ENCODE measurements around the gene SF3B1. TPM values are rescaled to one million over a fixed set of nuclear protein-coding genes. Genes with fewer than 3 reads are reported as not detected.
"Not testable (repeated sequence)": the region's sequence is repeated elsewhere in the genome, so short reads cannot be mapped to it uniquely, and the experiment has no call there.

SF3B1 gene
- total RNA-seq, 2 experiments from 2014 or later: 235 to 248 TPM

DNA sequence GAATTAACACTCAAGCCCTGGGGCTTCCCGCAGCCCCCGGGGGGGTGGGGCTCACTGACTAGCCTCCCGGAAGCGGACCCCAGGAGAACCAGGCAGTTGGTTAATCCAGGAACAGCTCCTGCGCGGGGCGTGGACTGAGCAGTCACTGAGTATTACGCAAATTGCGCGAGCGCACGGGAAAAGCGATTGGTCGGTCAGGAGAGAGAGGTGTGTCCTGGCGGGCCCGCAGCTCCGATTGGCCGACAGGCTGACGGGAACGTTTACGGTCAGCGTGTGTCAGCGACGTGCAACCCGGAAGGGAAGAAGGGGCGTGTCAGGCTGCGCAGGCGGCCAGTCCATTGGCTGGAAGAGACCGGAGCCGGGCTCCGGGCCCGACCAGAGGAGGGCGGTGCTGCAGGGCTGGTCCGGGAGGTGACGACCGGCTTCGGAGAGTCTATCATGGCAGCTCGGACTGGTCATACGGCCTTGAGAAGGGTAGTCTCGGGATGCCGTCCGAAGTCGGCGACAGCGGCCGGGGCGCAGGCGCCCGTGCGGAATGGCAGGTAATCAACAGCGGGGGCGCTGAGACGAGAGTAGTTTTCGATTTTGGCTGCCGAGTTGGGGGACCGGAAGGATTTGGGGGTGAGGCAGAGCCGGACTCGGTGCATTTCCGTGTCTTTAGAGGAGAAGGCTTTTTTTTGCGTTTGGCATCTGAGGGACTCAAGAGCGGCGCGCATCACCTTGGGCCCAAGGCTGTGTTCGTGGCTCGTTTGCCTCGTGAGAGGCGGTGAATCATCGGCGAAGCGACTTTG is 18.5 kb upstream of the SF3B1 start, which contains the start of gene COQ10B:
Gene COQ10B (plus strand): TSS at position 430 of the 791 bp plus-strand sequence. CDS start 9 bp downstream, at position 439.
- peaks cover 45% of the 10 kb centered on the region for H3K4me1 Mint-ChIP-seq (ENCODE audit: low read depth)

DNA sequence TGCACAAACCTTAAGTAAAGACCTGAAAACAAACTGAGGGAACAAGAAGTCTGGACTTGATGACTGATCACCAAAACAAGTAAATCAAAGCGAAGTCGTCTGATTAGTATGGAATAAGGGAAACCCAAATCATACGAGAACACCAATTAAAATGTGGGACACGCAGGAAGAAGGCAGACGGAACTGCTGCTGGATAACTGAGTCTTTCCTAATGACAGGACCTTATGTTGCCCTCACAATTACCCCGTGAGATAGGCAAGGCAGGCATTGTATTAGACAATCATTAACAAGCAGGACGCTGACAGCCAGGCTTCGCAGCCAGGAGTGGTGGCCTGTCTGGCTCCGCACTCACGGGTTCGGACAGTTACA is 17.9 kb upstream of the SF3B1 start:
- H3K9me3 Mint-ChIP-seq: no peaks in the 10 kb centered on the region
- no peaks in the 10 kb centered on the region for H3K27me3 Mint-ChIP-seq (ENCODE audit: low read depth)
- peak overlapping the region; percentile 100 for H3K27ac Mint-ChIP-seq
- peaks cover 41% of the 10 kb centered on the region for H3K4me1 Mint-ChIP-seq (ENCODE audit: low read depth)
- peak overlapping the region; percentile 100 for H3K4me3 Mint-ChIP-seq
- H3K36me3 Mint-ChIP-seq (ENCODE audit: low read depth): peaks cover 11% of the 10 kb centered on the region
- DNase-seq: no peak
- CTCF ChIA-PET: interaction anchor here (0.9 to 1.5 kb wide), 5 partner anchors 11 to 23 kb away, joined by 3 to 4 read pairs (median 3); partner anchors contain the start of gene SF3B1
- intact Hi-C loops (cut with micrococcal nuclease): loop anchor here (1.0 to 2.0 kb wide), 10 partner anchors 17 to 1795 kb away; partner anchors contain the start of genes CCDC150, GTF3C3, HSPE1 and MARS2

More for the DNA sequence above, 18.5 kb upstream of the SF3B1 start, which contains the start of gene COQ10B:
- no peaks in the 10 kb centered on the region for H3K9me3 Mint-ChIP-seq
- H3K4me3 Mint-ChIP-seq: peak within 1 kb of the TSS; percentile 100
- peaks cover 13% of the 10 kb centered on the region for H3K36me3 Mint-ChIP-seq (ENCODE audit: low read depth)
- CTCF ChIA-PET: interaction anchor here (0.6 to 1.5 kb wide), 6 partner anchors 10 to 24 kb away, joined by 3 to 4 read pairs (median 4); partner anchors contain the start of gene SF3B1
- DNase-seq: peak; percentile 99
- H3K27me3 Mint-ChIP-seq (ENCODE audit: low read depth): no peaks in the 10 kb centered on the region
- peak within 1 kb of the TSS; percentile 100 for H3K27ac Mint-ChIP-seq
- intact Hi-C loops (cut with micrococcal nuclease): loop anchor here (1.0 to 2.0 kb wide), 10 partner anchors 18 to 1796 kb away; partner anchors contain the start of genes CCDC150, GTF3C3, HSPE1 and MARS2

DNA sequence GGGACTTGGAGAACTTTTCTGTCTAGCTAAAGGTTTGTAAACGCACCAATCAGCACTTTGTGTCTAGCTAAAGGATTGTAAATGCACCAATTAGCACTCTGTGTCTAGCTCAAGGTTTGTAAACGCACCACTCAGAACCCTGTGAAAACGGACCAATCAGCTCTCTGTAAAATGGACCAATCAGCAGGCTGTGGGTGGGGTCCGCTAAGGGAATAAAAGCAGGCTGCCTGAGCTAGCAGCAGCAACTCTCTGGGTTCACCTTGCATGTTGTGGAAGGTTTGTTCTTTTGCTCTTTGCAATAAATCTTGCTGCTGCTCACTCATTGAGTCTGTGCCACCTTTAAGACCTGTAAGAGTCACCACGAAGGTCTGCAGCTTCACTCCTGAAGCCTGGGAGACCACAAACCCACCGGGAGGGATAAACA is 16.1 kb upstream of the SF3B1 start:
- H3K27me3 Mint-ChIP-seq (ENCODE audit: low read depth); H3K9me3 Mint-ChIP-seq; H3K27ac Mint-ChIP-seq; H3K36me3 Mint-ChIP-seq (ENCODE audit: low read depth); H3K4me3 Mint-ChIP-seq; intact Hi-C loops (cut with micrococcal nuclease); DNase-seq: not testable (repeated sequence)
- H3K4me1 Mint-ChIP-seq (ENCODE audit: low read depth): peaks cover 26% of the 10 kb centered on the region
- CTCF ChIA-PET: interaction anchor here (1.0 to 1.7 kb wide), 2 partner anchors 12 to 16 kb away, joined by 5 to 7 read pairs; partner anchors contain the start of gene SF3B1

DNA sequence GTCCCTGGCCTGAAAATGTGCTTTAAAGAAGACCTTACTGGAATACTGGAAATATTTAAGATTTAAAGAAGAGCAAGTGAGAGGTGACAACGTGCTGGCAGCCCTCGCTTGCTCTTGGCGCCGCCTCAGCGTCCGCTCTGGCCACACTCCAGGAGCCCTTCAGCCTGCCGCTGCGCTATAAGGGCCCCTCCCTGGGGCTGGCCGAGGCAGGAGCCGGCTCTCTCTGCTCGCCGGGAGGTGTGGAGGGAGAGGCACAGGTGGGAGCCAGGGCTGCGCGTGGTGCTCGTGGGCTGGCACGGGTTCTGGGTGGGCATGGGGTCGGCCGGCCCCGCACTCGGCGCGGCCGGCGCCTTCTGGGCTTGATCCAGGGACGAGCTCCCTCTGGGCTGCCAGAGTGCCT is 15.6 kb upstream of the SF3B1 start:
- H3K36me3 Mint-ChIP-seq (ENCODE audit: low read depth): peaks cover 5% of the 10 kb centered on the region
- intact Hi-C loops (cut with micrococcal nuclease): no loop called here
- peaks cover 22% of the 10 kb centered on the region for H3K4me1 Mint-ChIP-seq (ENCODE audit: low read depth)
- no peaks in the 10 kb centered on the region for H3K9me3 Mint-ChIP-seq
- H3K27me3 Mint-ChIP-seq (ENCODE audit: low read depth): no peaks in the 10 kb centered on the region
- no peak overlapping the region for H3K27ac Mint-ChIP-seq
- CTCF ChIA-PET: interaction anchor here (1.7 kb wide), 1 partner anchor 15 kb away, joined by 7 read pairs; the partner anchor contains the start of gene SF3B1
- H3K4me3 Mint-ChIP-seq: no peak overlapping the region
- DNase-seq: no peak

DNA sequence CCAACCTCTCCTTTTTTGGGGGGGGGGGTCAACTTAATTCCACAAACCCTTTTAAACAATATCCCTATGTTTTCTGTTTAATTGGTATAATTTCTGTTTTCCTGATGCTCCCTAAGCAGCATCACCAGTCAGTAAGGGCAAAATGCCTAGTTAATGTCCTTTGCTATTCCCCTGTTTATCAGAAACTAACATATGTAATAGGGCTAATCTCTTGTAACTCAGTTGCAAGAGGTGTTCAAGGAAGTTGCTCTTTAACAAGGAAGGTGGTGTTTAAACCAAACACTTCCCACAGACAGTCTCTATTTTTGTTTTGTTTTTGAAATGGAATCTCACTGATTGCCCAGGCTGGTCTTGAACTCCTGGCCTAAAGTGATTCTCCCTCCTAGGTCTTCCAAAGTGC is 12.0 kb upstream of the SF3B1 start:
- DNase-seq: no peak
- no peaks in the 10 kb centered on the region for H3K9me3 Mint-ChIP-seq
- no peak overlapping the region for H3K27ac Mint-ChIP-seq
- H3K36me3 Mint-ChIP-seq (ENCODE audit: low read depth): no peaks in the 10 kb centered on the region
- peaks cover 2% of the 10 kb centered on the region for H3K4me1 Mint-ChIP-seq (ENCODE audit: low read depth)
- intact Hi-C loops (cut with micrococcal nuclease): no loop called here
- H3K4me3 Mint-ChIP-seq: no peak overlapping the region
- CTCF ChIA-PET: no interaction called here
- no peaks in the 10 kb centered on the region for H3K27me3 Mint-ChIP-seq (ENCODE audit: low read depth)

DNA sequence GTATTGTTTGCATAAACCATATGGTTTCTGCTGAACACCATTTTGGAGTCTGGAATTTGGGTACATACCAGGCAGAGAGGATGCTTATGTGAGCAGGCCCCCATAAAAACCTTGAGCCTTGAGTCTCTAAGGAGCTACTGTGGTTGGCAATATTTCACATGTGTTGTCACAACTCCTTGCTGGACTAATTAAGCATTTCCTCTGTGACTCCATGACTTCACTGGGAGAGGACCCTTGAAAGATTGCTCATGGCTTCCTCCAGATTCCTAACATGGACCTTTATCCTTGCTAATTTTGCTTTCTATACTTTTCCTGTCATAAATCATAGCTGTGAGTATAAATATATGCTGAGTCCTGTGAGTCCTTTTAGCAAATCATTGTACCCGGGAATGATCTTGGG is 10.9 kb upstream of the SF3B1 start:
- no peak for DNase-seq
- Mint-ChIP-seq H3K36me3 (ENCODE audit: low read depth) (no peaks in the 10 kb centered on the region), H3K4me3 (no peak overlapping the region), H3K27me3 (ENCODE audit: low read depth) (no peaks in the 10 kb centered on the region), H3K27ac (no peak overlapping the region), H3K4me1 (ENCODE audit: low read depth) (no peaks in the 10 kb centered on the region), H3K9me3 (no peaks in the 10 kb centered on the region)
- CTCF ChIA-PET: no interaction called here
- intact Hi-C loops (cut with micrococcal nuclease): no loop called here

DNA sequence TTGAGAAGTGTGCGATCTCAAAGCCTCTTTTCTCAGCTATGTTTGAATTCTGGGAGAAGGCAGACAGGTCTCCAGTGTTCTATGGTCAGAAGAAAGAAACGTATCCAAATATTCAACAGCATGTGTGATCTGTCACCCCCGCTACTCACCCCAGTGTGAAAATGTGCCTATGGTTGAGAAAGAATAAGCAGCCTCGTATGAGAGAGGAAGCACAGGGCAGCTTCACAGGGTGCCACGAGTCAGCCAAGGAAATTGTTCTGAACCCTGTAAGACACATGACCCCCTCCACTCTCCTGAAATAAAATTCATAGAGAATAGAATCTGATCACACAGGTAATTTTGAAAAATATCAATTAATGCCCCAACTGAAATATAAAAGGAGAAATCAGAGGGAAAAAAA is 8.0 kb upstream of the SF3B1 start:
- Mint-ChIP-seq H3K9me3 (no peaks in the 10 kb centered on the region), H3K36me3 (ENCODE audit: low read depth) (no peaks in the 10 kb centered on the region), H3K4me3 (no peak overlapping the region), H3K27ac (no peak overlapping the region), H3K4me1 (ENCODE audit: low read depth) (no peaks in the 10 kb centered on the region), H3K27me3 (ENCODE audit: low read depth) (no peaks in the 10 kb centered on the region)
- no peak for DNase-seq
- intact Hi-C loops (cut with micrococcal nuclease): no loop called here
- CTCF ChIA-PET: no interaction called here

DNA sequence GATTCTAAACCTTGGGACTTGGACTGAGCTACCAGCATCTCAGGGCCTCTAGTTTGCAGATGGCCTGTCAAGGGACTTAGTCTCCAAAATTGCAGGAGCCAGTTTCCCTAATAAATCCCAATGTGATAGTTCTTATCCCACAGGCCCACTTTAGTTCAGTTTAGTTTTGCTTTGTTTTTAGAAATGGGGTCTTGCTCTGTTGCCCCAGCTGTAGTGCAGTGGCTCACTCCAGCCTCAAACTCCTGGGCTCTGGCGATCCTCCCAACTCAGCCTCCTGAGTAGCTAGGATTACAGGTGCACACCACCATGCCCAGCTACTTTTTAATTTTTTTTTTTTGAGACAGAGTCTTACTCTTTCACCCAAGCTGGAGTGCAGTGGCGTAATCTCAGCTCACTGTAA is 2.6 kb upstream of the SF3B1 start:
- Mint-ChIP-seq H3K4me3 (no peak overlapping the region), H3K27ac (no peak overlapping the region), H3K9me3 (no peaks in the 10 kb centered on the region), H3K36me3 (ENCODE audit: low read depth) (peaks cover 7% of the 10 kb centered on the region), H3K4me1 (ENCODE audit: low read depth) (peaks cover 21% of the 10 kb centered on the region), H3K27me3 (ENCODE audit: low read depth) (no peaks in the 10 kb centered on the region)
- intact Hi-C loops (cut with micrococcal nuclease): loop anchor here (10.0 kb wide), 3 partner anchors 437 to 1263 kb away; partner anchors contain the start of gene STK17B
- no peak for DNase-seq
- CTCF ChIA-PET: interaction anchor here (0.7 to 1.5 kb wide), 2 partner anchors 16 to 111 kb away, joined by 3 to 4 read pairs; partner anchors contain the start of gene COQ10B

DNA sequence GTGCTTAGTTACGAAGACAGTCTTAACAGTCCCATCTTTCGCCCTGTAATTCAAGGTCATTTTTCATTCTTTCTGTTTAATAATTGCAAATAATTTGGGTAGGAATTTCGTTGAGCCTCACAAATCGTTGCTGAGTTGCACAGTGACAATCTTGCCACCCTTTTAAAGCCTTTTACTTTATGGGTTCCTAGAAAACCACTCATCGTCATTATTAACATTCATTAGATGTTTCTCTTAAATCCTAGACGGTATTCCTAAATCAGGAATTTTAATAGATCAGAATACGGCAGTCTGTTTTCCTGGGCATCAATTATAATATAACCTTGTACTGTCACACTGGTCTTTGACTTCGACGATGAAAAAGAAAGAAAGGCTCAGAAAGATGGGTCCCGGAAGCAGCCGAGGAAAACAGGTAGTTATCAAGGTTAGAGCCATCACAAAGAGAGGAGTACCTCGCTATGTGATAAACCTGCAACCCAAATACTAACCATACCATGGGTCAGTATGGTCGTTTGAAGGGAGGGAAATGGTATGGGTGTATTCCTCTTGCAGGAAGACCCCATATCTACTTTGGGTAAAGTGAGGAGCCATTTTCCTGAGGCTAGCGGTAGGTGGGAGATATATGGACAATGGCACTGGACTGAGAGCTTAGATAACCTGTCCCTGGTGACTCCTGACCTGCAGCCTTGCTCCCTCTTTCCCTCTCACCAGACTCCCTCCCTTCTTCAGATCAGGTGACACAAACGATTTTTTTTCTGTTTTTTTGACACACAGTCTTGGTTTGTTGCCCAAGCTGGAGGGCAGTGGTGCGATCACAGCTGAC is 981 bp upstream of the SF3B1 start:
- Mint-ChIP-seq H3K27me3 (ENCODE audit: low read depth) (no peaks in the 10 kb centered on the region), H3K4me1 (ENCODE audit: low read depth) (peaks cover 36% of the 10 kb centered on the region), H3K4me3 (peak overlapping the region; percentile 99), H3K36me3 (ENCODE audit: low read depth) (peaks cover 10% of the 10 kb centered on the region), H3K9me3 (no peaks in the 10 kb centered on the region), H3K27ac (peak overlapping the region; percentile 100)
- intact Hi-C loops (cut with micrococcal nuclease): loop anchor here (1.0 to 10.0 kb wide), 11 partner anchors 17 to 1261 kb away; partner anchors contain the start of genes CCDC150, COQ10B, GTF3C3 and HSPE1
- CTCF ChIA-PET: interaction anchor here (1.5 to 2.7 kb wide), 2 partner anchors 15 to 17 kb away, joined by 4 to 7 read pairs; partner anchors contain the start of gene COQ10B
- no peak for DNase-seq

DNA sequence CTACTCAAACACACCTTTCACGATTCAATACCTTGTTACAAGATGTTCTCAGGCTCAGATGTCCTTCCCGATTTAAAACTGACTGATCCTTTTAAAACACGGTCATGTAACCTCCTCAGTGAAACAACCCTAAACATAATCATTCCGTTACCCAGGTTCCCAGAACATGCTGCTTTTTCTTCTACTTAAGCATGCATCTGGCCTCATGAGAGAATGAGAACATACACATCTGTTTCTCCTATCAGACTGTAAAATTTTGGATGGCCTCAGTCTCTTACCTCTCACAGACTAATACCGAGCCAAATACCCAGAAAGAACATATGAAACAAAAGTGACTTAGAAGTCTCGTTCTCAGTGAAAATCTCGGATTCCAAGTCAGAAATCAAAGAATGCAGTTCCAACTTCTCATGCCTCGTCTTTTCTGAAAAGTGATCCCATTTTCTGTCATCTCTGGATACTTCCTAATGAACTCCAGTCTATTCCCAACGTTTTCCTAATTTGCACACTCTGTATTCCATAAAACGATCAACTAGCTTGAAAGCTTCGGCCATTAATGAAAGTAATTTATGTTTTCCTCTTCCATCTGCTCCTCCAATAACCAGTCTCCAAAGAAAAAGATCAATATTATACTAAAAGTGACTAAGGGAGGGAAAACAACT is 919 bp downstream of the SF3B1 start:
- intact Hi-C loops (cut with micrococcal nuclease): loop anchor here (2.0 to 10.0 kb wide), 7 partner anchors 229 to 1259 kb away; partner anchors contain the start of genes CCDC150, GTF3C3, PGAP1 and STK17B
- Mint-ChIP-seq H3K36me3 (ENCODE audit: low read depth) (peaks cover 19% of the 10 kb centered on the region), H3K9me3 (no peaks in the 10 kb centered on the region), H3K27ac (peak overlapping the region; percentile 100), H3K4me3 (peak overlapping the region; percentile 99), H3K4me1 (ENCODE audit: low read depth) (peaks cover 55% of the 10 kb centered on the region), H3K27me3 (ENCODE audit: low read depth) (no peaks in the 10 kb centered on the region)
- CTCF ChIA-PET: interaction anchor here (2.7 kb wide), 1 partner anchor 17 kb away, joined by 7 read pairs; no protein-coding TSS in a partner anchor
- no peak for DNase-seq

DNA sequence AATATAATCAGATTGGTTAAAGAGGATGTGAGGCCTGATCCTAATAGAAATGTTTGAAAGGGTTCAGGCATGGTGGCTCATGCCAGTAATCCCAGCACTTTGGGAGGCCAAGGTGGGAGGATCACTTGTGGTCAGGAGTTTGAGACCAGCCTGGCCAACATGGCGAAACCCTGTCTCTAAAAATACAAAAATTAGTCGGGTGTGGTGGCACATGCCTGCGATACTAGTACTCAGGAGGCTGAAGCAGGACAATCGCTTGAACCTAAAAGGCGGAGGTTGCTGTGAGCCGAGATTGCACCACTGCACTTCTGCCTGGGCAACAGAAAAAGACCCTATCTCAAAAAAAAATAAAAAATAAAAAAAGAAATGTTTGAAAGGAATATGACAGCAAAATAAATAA is 2.3 kb downstream of the SF3B1 start:
- CTCF ChIA-PET: interaction anchor here (0.7 to 1.0 kb wide), 2 partner anchors 21 to 54 kb away, joined by 3 read pairs; partner anchors contain the start of gene COQ10B
- not testable (repeated sequence) for DNase-seq; H3K9me3 Mint-ChIP-seq; H3K27me3 Mint-ChIP-seq (ENCODE audit: low read depth)
- intact Hi-C loops (cut with micrococcal nuclease): loop anchor here (10.0 kb wide), 3 partner anchors 442 to 1258 kb away; partner anchors contain the start of gene STK17B
- H3K4me3 Mint-ChIP-seq: peak overlapping the region; percentile 48
- peaks cover 64% of the 10 kb centered on the region for H3K4me1 Mint-ChIP-seq (ENCODE audit: low read depth)
- peaks cover 23% of the 10 kb centered on the region for H3K36me3 Mint-ChIP-seq (ENCODE audit: low read depth)
- H3K27ac Mint-ChIP-seq: peak overlapping the region; percentile 79

Measured in activated naive CD4-positive, alpha-beta T cell treated with anti-CD3 and anti-CD28 coated beads for 36 hours (primary cell).